SK-N-MC (cell line): ENCODE results near the gene KLB.

Experiments used
- EZH2 ChIP-seq: fragments of 200-600 bp; sonication (generic); IDR thresholded peaks from one replicate; pipeline ENCODE4 v1.6.1; 2017; ENCODE audit warnings: antibody characterized with exemption
- FOXP2 ChIP-seq: optimal IDR thresholded peaks from 2 replicates; pipeline ENCODE3; 2011; ENCODE audit warnings: mild to moderate bottlenecking, moderate library complexity; ENCODE audit not compliant: insufficient read depth; ENCODE audit errors: extremely low read length, control extremely low read depth
- POLR2AphosphoS5 ChIP-seq: IDR thresholded peaks from 2 replicates; pipeline ENCODE4 v1.6.1; 2012; ENCODE audit warnings: mild to moderate bottlenecking, low read depth, low read length, borderline replicate concordance

GRCh38 chr4:39452860-39453587 lies 46.3 kb downstream of the KLB start:
- peak; percentile 27; the same call in 1 of the 2 replicates for TF ChIP-seq POLR2AphosphoS5
- no peak for TF ChIP-seq EZH2
- no peak for TF ChIP-seq FOXP2
